Hippocampal formation (tissue), 2 donors: ENCODE measurements around the gene SUGP1.
"Not testable (repeated sequence)": the region's sequence is repeated elsewhere in the genome, so short reads cannot be mapped to it uniquely, and the experiment has no call there.

Experiments used
- DNase-seq, 2 donors: peaks; one replicate each; lab custom pipeline; 2025; lab: John Stamatoyannopoulos, UW

Gene SUGP1, protein sequence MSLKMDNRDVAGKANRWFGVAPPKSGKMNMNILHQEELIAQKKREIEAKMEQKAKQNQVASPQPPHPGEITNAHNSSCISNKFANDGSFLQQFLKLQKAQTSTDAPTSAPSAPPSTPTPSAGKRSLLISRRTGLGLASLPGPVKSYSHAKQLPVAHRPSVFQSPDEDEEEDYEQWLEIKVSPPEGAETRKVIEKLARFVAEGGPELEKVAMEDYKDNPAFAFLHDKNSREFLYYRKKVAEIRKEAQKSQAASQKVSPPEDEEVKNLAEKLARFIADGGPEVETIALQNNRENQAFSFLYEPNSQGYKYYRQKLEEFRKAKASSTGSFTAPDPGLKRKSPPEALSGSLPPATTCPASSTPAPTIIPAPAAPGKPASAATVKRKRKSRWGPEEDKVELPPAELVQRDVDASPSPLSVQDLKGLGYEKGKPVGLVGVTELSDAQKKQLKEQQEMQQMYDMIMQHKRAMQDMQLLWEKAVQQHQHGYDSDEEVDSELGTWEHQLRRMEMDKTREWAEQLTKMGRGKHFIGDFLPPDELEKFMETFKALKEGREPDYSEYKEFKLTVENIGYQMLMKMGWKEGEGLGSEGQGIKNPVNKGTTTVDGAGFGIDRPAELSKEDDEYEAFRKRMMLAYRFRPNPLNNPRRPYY

DNA sequence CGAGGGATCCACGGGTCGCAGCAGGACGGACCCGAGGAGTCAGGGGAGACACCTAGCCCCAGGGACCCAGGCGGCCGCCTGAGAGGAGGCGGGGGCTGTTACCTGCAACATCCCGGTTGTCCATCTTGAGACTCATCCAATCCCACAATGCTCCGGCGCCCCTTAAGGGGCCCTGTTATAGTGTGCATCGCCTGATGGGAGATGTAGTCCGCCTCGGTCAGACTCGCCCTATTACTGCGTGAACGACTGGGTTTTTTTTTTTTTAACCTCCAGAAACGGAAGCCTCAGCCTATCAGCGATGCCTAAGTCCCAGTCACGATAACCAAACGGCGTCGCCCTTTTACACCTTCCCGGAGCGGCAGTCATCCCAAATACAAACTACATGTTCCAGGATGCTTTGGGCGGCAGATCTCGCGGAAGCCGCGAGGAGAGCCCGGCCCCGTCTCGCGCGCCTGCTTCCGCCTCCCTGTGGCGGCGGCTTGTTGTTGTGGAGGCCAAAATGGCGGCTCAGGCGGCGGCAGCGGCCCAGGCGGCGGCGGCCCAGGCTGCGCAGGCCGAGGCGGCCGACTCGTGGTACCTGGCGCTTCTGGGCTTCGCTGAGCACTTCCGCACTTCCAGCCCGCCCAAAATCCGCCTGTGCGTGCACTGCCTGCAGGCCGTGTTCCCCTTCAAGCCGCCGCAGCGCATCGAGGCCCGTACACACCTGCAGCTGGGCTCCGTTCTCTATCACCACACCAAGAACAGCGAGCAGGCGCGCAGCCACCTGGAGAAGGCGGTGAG lies at the start of gene SUGP1, which contains the start of gene MAU2:
SUGP1 (minus strand) TSS at position 149 of the 780 bp plus-strand sequence; CDS start at position 136, 13 bp downstream.
MAU2 (plus strand) TSS at position 469 of the 780 bp plus-strand sequence; CDS start at position 500, 31 bp downstream.
- DNase-seq = peak; percentile 84 to 88

DNA sequence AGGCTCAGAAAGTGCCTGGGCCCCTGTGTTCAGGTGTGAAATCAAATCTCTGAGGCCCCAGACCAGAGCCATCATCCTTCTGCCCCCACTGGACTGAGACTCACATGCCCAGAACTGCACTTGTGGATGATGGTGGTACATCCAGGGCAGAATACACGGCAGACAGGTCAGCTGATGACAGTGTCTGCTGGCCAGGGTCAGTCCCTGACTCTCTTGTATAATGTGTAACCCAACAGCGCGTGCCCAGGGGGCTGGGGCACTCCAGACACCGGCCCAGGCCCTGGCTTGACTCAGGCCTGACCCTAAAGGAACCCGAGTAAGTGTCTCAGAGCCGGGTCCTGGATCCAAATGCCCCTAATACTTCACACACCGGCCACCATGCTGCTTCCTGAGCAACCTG lies 47.8 kb upstream of the SUGP1 start:
- no peak for DNase-seq

DNA sequence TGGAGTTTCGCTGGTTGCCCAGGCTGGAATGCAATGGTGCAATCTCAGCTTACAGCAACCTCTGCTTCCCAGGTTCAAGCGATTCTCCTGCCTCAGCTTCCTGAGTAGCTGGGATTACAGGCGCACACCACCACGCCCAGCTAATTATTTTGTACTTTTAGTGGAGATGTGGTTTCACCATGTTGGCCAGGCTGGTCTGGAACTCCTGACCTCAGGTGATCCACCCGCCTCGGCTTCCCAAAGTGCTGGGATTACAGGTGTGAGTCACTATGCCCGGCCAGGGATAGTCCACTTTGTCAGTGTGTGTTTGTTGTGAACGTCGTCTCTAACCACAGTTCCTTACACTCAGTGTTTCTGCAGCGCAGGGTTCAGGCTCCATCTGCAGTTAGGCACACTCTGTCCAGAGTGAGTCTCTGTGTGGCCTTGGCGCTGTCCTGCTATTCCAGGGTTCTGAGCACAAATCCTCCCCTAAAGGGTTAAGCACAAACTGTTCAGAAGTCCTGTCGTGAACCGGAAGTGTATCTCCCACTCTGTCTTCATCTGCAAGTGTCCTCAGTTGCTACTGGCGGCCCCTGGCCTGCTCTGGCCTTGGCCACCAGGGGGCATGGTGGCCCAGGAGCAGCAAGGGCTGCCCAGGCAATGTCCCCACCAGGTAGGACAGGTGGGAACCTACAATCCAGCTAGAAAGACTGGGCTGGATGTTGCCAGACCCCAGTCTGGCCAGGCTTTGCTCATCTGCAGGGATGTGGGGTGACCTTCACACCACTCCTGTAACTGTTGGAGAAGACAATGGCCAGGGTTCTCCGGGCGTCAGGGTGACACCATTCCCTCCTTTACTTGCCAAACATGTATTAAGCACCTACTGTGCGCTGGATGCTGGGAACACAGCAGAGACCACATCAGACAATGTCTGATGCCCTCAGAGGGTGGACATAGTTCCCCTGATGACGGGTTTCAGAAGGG lies 46.4 kb upstream of the SUGP1 start:
- peak; percentile 13 to 19 for DNase-seq

DNA sequence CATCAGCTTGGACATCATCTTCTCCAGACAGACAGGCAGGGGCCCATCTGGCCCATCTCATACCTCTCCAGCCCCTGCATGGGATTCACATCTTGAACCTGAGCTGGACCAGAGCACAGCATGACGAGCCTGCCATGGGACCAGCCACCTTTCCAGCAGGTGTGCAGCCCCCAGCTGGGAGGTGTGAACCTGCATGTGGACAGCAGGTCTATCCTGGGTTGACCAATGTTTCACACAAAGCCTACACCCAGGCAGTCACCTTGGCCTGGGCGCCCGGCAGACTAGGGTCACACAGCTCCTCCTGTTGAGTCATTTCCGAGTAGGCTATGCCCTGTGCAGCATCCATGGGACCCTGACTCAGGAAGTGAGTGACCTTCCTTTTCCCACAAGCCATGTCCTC lies 41.8 kb upstream of the SUGP1 start:
- no peak for DNase-seq

DNA sequence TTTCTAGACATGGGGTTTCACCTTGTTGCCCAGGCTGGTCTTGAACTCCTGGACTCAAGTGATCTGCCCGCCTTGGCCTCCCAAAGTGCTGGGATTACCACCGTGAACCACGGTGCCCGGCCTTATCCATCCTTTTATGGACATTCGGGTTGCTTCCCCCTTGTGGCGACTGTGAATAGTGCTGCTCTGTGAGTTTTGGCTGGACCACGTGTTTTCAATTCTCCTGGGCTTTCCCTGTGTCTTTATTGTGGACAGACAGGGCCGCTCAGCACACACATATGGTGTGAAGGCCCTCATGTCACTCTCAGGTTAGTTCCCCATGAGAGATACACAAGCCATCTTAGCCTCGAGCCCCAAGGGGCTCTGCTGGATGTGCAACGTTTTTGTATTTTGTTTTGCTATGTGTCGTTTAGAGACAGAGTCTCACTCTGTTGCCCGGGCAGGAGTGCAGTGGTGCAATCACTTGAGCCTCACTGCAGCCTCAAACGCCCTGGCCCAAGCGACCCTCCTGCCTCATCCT lies 40.8 kb upstream of the SUGP1 start:
- DNase-seq = peak; percentile 28 to 36

DNA sequence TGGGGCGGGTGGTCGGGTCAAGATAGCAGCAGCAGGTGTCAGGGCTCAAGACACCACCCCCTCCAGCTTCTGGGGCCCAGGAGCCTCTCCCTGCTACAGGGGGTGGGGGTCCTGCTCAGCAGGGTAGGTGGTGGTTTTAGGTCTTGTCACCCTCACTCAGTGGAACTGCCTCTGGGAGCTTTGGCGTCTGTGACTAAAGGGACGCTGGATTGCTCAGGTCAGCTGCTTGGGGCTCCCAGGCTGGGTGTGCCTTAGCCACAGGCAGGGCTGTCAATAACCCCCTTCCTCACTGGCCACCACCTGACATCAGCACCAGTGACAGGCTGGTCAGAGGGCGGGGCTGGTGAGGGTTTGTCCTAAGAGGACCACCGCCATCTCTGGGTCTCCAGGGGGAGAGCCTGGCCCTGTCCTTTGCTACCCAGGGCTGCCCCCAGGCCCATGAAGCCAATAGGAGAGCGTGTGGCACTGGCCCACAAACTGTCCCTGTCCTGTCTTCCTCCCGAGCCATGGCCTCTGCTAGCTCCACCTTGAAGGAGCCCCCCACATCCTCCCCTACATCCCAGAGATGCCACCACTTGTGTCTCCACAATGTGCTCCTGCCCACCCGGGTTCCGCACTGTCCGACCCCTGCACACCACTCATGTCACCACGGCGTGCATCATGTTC lies 36.7 kb upstream of the SUGP1 start:
- DNase-seq = no peak

DNA sequence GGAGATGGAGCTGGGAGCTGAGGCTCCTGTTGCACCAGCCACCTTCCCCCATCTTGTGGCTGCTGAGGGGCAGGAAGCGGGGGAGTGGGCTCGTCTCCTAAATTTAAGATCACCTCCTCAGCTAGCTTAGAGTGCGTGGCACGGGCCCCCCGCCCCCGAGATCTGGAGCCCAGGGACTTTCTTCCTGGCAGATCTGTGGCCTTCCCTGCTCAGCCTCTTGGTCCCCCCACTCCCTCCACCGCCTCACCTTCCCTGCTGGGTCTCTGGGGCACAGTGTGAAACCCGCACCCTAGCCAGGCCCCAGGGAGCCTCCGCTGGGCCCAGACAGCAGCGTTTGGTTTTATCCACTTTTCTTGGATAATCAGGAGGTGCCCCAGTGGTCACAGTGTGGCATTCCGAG lies 36.2 kb upstream of the SUGP1 start:
- DNase-seq = no peak

DNA sequence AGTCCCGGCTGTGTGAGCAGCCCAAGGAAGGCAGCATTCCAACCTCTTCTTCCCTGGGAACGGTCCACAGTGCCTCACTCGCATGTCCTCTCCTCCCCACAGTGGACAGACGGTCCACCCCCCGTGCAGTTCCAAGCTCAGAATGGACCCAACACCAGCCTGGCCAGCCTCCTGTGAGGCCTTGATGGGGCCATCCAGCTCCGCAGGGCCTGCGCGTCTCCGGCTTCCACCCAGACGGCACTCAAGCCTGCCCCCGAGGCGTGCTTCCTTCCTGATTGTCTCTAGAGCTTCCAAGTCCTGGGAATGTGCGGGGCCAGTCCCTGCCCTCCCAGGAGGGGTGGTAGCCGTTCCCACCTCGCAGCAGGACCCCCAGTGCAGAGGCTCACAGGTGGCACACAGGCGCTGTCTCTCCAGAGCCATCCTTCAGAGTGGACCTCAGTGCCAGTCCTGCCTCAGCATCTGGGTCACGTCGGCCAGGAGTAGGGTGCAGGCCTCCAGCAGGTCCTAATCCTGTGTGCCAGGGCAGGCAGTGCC lies 35.4 kb upstream of the SUGP1 start:
- no peak for DNase-seq

DNA sequence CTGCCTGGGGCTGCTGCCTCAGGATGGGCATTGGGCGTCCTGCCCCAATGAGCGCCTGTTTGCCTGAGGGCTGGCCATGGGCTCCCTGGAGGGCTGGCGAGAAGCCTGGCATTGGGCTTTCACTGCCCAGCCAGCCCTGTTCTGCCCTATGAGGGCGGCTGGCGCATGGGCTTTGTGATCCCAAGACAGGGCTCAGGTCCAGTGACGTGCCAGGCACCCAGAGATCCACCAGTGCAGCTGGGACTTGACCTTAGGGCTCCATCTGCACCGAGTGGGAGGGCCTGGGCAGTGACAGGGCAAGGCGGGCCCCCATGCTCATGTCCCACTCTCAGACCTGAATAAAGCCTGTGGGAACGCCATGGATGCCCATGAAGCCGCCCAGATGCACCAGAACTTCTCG lies 34.6 kb upstream of the SUGP1 start:
- no peak for DNase-seq

DNA sequence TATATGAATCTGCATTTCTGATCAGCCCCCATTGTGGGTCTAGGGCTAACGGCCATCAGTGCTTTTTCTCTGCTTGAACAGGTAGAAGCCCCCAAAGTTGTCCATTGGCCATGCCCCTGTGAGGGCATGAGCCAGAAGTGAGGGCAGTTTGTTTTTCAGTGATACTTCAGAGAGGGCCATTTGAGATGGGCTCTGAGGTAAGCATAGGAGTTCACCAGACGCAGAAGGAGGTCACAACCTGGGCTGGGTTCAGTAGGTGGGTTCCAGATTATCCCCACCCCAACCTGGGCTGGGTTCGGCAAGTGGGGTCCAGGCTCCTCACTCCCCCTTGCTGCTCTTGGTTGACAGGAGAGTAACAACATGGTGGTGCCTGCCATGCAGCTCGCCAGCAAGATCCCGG lies 33.7 kb upstream of the SUGP1 start:
- DNase-seq = no peak

DNA sequence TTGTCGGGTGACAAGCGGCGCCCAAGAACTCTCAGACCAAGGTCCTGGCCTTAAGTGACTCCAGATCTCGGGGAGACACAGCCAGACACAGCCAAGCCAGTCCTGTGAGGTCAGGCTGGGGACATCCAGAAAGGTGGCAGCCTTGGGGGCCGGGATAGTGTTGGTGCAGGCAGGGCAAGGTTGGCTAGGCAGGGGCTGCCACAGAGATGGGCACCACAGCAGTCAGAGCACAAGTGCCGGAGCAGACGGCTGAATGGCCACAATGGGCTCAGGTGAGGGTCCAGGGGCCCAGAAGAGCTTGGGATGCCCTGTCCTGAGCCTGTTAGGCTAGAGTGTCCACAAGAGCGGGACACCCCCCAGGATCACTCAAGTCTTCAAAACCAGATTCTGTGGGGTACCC lies 32.5 kb upstream of the SUGP1 start:
- DNase-seq = no peak

DNA sequence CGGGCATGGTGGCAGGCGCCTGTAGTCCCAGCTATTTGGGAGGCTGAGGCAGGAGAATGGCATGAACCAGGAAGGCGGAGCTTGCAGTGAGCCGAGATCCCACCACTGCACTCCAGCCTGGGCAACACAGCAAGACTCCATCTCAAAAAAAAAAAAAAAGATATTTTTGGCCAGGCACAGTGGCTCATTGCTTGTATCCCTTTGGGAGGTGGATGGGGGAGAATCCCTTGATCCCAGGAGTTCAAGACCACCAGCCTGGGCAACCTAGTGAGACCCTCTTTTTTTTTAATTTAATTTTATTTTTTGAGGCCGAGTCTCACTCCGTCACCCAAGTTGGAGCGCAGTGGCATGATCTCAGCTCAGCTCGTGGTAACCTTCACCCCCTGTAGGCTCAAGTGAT lies 30.4 kb upstream of the SUGP1 start:
- DNase-seq = not testable (repeated sequence)

DNA sequence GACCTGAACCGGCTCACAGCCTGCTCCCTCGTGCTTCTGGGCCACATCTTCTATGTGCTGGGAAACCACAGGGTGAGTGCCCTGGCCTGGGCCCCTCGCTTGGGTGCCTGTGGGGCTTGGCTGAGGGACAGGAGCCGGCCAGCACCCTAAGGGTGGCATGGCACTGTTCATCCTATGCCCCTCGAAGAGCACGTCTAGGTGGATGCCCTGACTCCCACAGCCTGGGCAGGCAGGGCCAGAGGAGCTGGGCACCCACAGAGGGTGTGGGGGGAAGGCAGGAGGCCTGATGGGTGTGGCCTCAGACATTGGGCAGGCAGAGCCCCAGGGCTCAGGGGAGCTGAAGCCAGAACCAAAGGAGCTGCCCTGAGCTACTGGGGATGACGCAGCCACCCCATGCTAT lies 29.1 kb upstream of the SUGP1 start:
- no peak for DNase-seq

DNA sequence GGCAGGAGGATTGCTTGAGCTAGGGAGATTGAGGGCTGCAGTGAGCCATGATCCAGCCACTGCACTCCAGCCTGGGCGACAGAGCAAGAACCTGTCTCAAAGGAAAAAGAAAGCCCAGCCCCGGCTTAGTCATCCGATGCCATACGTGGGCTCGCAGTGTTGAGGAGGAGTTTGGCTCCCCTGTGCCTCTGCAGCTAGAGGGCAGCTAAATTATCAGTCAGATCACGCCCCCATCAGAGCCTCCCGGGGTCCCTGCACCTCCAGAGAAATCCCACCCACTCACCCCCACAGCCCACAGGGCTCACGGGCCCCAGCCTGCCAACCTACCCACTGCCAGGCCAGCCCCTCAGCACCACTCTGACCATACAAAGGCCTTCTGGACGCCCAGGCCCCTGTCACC lies 28.0 kb upstream of the SUGP1 start:
- no peak for DNase-seq

DNA sequence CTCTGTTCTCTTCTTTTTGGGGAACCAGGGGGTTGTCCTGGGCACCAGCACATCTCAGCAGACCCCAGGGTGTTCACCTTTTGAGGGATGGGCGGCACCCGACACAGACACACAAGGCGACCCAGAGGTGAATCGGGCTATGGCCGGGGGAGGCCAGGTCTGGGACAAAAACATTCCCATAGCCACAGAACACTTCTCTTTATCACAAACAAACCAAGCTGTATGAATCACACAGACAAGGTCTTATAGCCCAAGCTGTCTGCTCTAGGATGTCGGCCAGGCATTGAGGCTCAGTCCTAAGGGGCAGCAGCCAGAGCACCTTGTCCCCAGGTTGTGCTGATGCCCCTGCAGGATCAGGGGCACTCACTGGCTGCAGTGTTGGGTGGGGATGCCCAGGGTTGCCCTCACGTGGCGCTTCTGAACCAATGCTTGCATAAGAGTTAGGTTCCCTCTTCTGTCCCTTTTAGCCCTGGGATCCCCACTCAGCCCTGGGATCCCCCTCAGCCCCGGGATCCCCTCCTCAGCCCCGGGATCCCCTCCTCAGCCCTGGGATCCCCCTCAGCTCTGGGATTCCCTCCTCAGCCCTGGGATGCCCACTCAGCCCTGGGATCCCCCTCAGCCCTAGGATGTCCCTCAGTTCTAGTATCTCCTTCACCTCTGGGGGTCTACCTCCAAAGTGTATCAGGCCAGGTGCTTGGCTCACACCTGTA lies 27.2 kb upstream of the SUGP1 start:
- no peak for DNase-seq

DNA sequence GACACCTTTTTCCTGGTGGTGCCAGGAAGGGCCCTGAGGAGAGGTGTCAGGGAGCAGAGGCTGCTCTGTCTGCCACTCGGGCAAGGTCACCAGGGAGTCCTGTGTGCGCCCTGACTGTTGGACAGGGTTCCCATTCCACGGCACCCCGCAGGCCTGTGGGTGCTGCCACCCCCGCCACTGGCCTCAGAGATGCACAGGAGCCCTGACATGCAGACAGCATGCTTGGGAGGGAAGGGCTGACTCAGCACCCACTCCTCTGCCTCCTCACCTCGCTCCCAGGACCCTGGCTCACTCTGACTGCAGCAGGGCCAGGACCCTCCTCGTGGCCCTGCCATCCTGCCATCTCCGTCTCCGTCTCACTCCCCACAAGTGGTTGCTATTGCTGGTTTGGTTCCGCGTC lies 25.7 kb upstream of the SUGP1 start:
- no peak for DNase-seq

DNA sequence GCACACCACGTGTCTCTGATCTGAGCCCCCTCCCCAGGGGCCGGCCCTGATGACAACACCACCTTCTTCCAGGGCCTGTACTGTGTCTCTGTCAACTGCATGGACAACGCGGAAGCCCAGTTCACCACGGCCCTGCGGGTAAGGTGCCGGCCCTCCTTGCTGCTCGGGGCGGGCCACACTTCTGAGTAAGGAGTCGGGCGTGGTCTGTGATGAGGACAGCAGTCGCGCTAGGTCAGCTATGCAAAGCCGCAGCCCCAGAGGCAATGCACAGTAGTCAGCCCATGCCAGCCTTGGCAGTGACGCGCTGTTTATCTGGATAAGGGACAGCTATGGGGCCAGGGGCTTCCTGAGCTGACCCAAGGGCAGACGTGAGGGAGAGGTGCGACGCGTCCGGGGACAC lies 24.9 kb upstream of the SUGP1 start:
- no peak for DNase-seq

DNA sequence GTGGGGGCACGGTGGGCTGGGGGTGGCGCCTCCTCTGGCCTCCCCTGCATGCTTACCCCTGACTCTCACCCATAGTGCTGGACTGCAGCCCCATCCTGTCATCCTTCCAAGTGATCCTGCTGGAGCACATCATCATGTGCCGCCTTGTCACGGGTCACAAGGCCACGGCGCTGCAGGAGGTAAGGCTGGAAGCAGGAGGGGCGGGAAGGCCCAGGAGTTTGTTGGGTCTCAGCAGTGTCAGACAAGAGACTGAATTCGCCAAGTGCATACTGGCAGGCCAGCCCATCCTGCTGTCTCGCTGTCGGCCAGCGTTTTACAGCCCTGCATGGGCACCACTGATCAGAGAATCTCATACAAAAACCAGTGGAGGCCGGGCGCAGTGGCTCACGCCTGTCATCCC lies 23.5 kb upstream of the SUGP1 start:
- no peak for DNase-seq

DNA sequence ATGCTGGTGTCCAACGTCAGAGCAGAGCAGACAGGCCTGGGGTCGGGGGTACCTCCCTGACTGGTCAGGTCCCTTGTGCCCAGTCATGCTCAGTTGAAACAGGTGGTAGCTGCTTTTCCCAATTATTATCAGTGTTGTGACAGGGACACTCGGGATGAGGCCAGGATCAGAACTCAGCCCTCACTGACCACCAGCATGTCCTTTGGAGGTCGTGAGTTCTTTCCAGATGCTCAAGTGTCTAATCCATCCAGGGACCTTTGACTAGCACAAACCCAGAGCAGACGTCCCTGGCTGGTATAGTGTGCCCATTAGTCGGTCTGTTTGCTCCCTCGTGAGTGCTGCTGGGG lies 22.7 kb upstream of the SUGP1 start:
- no peak for DNase-seq
